Esophagus muscularis mucosa (tissue), 4 donors: Measurements from ENCODE around the gene SPDYE18. TPM values are rescaled to one million over a fixed set of nuclear protein-coding genes. Genes with fewer than 3 reads are reported as not detected.
"Not testable (repeated sequence)": the region's sequence is repeated elsewhere in the genome, so short reads cannot be mapped to it uniquely, and the experiment has no call there.

Source experiments
- DNase-seq: peaks from one replicate; pipeline ENCODE4 v3.0.0-alpha.2; 2017; ENCODE audit errors: extremely low spot score
- H3K27ac ChIP-seq, 4 donors: fragments of 200-600 bp; sonication (generic); replicated peaks in 1 of 4; 1 replicate in 3 of 4; 2 replicates in 1 of 4; pipeline ENCODE4 v1.5.1; 2016 to 2019; ENCODE audit warnings: mild to moderate bottlenecking in 1 of 4
- H3K27me3 ChIP-seq, 4 donors: fragments of 200-600 bp; sonication (generic); one replicate each; pipeline versions ENCODE4 v1.5.1 to v1.6.0; 2016 to 2019
- H3K36me3 ChIP-seq, 4 donors: fragments of 200-600 bp; sonication (generic); one replicate each; pipeline ENCODE4 v1.5.1; 2016 to 2019
- H3K4me1 ChIP-seq, 4 donors: fragments of 200-600 bp; sonication (generic); one replicate each; pipeline ENCODE4 v1.5.1; 2016 to 2019
- H3K4me3 ChIP-seq, 4 donors: fragments of 200-600 bp; sonication (generic); 1 replicate in 2 of 4; 2 replicates in 2 of 4; pipeline ENCODE4 v1.5.1; 2016 to 2019; ENCODE audit warnings: mild to moderate bottlenecking in 4 of 4, moderate library complexity in 1 of 4
- H3K9me3 ChIP-seq, 4 donors: fragments of 200-600 bp; sonication (generic); 1 replicate in 3 of 4; 2 replicates in 1 of 4; pipeline ENCODE4 v1.5.1; 2016 to 2019
- POLR2AphosphoS5 ChIP-seq, 2 donors: sonication (generic); formaldehyde crosslinking; IDR thresholded peaks; one replicate each; pipeline ENCODE4 v1.6.1; 2017; ENCODE audit warnings: antibody characterized with exemption in 2 of 2
- WGBS: methylation state at CpG from one replicate; pipeline ENCODE4 v1.1.5; 2018; 5-methylcytosine and 5-hydroxymethylcytosine counted together
- intact Hi-C: fragments of 100-400 bp; cut with DNase I; formaldehyde crosslinking; loops from one replicate; pipeline ENCODE4 v1.15.1; 2023
- total RNA-seq, 4 donors: library from RNA; depleted of rRNA; stranded (reverse); fragments of >200 nt; gene quantifications; one replicate each; pipeline versions ENCODE4 v1.1.0 to v1.2.1, GENCODE V29; 2016

The SPDYE18 gene
- total RNA-seq, 4 donors from 2014 or later = 0.32 to 2.8 (median 1.0) TPM

DNA sequence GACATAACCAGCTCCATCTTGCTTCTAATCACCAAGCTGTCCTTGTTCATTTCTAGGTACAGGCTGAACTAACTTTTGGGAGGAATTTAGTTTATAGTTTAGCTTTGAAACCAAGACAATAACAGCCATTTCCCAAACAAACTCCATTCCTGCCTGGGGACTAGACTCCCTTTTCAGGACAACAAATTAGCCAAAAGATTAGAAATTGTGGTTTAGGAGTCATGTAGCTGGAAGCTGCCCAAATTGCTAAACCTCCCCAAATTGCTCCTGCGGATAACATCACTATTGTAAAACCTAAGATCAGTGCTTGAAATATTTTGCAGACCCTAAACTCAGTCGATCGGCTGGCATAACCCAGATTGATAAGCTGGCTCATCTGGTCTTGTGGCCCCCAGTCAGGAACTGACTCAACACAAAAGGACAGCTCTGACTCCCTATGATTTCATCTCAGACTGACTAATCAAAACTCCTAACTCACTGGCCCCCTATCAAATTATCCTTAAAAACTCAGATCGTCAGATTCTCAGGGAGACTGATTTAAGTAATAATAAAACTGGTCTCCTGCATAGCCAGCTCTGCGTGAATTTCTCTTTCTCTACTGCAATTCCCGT is 12.5 kb upstream of the SPDYE18 start:
- DNase-seq, H3K9me3 ChIP-seq, H3K27ac ChIP-seq, intact Hi-C loops, H3K36me3 ChIP-seq, H3K27me3 ChIP-seq, H3K4me3 ChIP-seq: not testable (repeated sequence)
- peaks cover 0 to 10% (median 3%) of the 10 kb centered on the region in 4 donors for H3K4me1 ChIP-seq
- WGBS = 71% methylated on average over 1 of the region's 6 CpGs

DNA sequence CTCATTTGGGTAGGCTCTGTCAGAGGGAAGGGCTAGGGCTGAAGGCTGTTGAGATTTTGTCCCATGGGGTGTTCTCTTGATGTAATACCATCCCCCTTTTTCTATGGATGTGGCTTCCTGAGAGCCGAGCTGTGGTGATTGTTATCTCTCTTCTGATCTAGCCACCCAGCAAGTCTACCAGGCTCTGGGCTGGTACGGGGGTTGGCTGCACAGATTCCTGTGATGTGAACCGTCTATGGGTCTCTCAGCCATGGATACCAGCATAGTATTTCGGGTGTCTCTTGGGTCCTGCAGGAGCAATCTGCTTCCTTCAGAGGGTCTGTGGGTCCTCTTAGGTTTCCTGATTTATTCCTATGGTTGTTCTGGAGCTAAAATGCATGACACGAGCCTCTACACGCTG is 8.8 kb upstream of the SPDYE18 start:
- H3K36me3 ChIP-seq, intact Hi-C loops, H3K4me1 ChIP-seq, H3K27ac ChIP-seq, H3K4me3 ChIP-seq, DNase-seq, H3K9me3 ChIP-seq, H3K27me3 ChIP-seq: not testable (repeated sequence)
- 100% methylated on average over 5 of the region's 6 CpGs for WGBS

DNA sequence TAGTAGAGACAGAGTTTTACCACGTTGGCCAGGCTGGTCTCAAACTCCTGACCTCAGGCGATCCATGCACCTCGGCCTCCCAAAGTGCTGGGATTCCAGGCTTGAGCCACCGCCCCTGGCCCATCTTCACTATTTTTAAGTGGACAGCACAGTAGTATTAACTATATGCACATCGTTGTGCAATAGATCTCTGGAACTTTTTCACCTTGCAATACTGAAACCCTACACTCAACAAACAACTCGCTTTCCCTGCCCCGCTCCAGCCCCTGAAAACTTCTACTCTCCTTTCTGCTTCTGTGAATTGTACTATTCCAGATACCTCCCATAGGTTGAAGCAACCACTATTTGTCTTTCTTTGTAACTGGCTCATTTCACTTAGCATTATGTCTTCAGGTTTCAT is 3.5 kb upstream of the SPDYE18 start:
- H3K9me3 ChIP-seq, H3K4me1 ChIP-seq, DNase-seq, intact Hi-C loops, H3K27ac ChIP-seq, H3K4me3 ChIP-seq, H3K27me3 ChIP-seq: not testable (repeated sequence)
- WGBS = 95% methylated on average over 7 of the region's 7 CpGs
- H3K36me3 ChIP-seq = peaks cover 0 to 12% (median 0%) of the 10 kb centered on the region in 4 donors

- DNase-seq, H3K4me1 ChIP-seq, H3K27ac ChIP-seq, H3K4me3 ChIP-seq, H3K9me3 ChIP-seq, intact Hi-C loops, H3K27me3 ChIP-seq: not testable (repeated sequence)
- WGBS = 90% methylated on average over 3 of the region's 4 CpGs
- H3K36me3 ChIP-seq = peaks cover 0 to 17% (median 2%) of the 10 kb centered on the region in 4 donors
Measured at GRCh38 chr7:77063732-77064131, 1.4 kb upstream of the SPDYE18 start.

DNA sequence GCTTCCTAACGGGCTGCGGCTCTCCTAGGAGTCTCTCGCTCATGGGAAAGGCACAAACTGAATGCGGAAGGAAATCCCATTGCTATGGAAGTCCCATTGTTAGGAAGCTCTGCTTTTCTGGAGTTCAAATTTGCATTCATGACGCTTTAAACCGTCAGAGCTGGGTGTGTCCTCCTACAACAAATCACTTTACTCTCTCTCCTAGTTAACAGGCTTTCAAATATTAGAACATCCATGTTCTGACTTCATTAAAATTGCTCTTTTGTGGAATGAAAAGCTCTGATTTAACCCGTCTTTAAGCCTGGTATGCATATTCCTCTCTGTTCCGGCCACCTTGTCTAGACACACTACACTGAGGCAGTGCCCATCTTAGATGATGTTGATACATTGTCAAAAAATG is 30.1 kb downstream of the SPDYE18 start, which contains the start of gene SPDYE17:
TSS of gene SPDYE17 (minus strand) at position 101 of the 400 bp plus-strand sequence. CDS start 1,791 bp downstream, outside the sequence.
- DNase-seq, H3K27ac ChIP-seq, H3K27me3 ChIP-seq, intact Hi-C loops, H3K4me3 ChIP-seq, H3K36me3 ChIP-seq, H3K9me3 ChIP-seq, H3K4me1 ChIP-seq: not testable (repeated sequence)
- no CpG with 5 or more reads among the region's 8 CpGs for WGBS

DNA sequence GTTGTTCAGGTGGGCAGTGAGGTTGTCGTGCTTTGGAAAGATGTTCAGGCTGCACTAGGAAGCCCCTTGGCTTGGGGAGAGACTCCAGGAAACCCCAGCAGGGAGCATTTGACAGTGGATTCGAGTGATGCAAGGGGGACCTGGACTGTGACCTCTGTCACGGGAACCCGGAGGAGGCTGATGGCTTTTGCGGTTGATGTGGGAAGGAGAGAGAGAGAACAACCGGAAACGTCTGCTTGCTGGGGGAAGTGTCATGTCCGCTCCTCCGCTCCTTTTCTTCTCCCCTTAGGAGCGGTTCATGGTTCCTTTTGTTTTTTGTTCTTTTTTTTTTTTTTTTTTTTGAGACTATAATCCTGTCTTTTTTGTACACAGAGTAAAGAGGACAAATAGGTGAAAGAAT is 36.0 kb downstream of the SPDYE18 start:
- H3K27ac ChIP-seq, H3K36me3 ChIP-seq, H3K4me1 ChIP-seq, intact Hi-C loops, H3K9me3 ChIP-seq, DNase-seq, H3K4me3 ChIP-seq, H3K27me3 ChIP-seq: not testable (repeated sequence)
- no CpG with 5 or more reads among the region's 10 CpGs for WGBS

DNA sequence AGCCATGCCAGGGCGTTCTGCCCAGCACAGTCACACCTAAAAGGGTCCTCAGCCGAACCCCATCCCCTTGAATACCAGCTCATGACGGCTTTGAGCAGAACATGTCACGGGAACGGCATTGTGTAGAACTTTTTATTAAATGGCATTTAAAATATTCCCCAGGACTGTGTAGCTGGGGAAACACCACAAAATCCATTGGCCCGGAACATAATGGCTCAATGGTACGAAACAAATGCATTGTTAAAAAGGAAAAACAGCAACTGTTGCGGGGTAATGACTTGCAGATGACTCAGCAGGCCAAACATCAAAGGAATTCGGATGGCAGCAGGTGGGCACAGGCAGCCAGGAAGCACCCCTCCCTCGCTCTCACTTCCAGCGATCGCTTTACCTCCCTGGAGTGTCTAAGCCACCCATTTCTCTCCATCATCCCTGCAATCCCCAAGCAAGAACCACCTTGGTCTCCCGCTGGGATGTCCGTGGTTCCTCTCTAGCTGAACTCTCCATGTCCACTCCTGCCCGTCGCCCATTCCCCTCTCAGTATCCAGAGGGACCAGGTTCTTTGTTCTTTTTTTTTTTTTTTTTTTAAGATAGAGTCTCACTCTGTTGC is 52.2 kb downstream of the SPDYE18 start:
- WGBS = 66% methylated on average over 12 of the region's 16 CpGs
- H3K36me3 ChIP-seq, intact Hi-C loops, H3K9me3 ChIP-seq, DNase-seq, H3K27me3 ChIP-seq, H3K4me3 ChIP-seq: not testable (repeated sequence)
- peaks cover 0 to 24% (median 6%) of the 10 kb centered on the region in 4 donors for H3K4me1 ChIP-seq
- peak overlapping the region in 1 of 4 donors; percentile 74 for H3K27ac ChIP-seq

DNA sequence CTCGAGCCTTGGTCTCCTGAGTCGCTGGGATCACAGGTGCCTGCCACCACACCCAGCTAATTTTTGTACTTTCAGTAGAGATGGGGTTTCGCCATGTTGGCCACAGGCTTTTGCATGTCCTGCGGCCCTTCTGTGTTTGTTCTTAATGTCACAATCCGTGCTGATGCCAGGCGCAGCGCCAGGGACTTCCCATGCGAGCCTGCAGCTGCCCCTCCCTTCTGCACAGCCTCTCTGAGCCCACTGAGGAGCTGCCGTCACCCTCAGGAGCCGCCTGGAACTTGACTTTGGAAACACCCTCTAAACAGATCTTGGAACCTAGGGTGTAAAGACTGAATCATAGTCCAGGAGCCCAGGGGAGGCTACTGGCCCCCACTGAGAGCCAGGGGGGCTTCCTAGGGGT is 54.4 kb downstream of the SPDYE18 start:
- 14% methylated on average over 8 of the region's 10 CpGs for WGBS
- TF ChIP-seq POLR2AphosphoS5 (IDR thresholded peaks at IDR 0.05) = peak; percentile 58 to 72
- H3K9me3 ChIP-seq, H3K4me3 ChIP-seq, H3K36me3 ChIP-seq, intact Hi-C loops, H3K27me3 ChIP-seq: not testable (repeated sequence)
- DNase-seq = peak; percentile 93
- Histone ChIP-seq H3K4me1 (peaks cover 0 to 24% (median 6%) of the 10 kb centered on the region in 4 donors), H3K27ac (peak overlapping the region; percentile 40 to 74 (median 66))

DNA sequence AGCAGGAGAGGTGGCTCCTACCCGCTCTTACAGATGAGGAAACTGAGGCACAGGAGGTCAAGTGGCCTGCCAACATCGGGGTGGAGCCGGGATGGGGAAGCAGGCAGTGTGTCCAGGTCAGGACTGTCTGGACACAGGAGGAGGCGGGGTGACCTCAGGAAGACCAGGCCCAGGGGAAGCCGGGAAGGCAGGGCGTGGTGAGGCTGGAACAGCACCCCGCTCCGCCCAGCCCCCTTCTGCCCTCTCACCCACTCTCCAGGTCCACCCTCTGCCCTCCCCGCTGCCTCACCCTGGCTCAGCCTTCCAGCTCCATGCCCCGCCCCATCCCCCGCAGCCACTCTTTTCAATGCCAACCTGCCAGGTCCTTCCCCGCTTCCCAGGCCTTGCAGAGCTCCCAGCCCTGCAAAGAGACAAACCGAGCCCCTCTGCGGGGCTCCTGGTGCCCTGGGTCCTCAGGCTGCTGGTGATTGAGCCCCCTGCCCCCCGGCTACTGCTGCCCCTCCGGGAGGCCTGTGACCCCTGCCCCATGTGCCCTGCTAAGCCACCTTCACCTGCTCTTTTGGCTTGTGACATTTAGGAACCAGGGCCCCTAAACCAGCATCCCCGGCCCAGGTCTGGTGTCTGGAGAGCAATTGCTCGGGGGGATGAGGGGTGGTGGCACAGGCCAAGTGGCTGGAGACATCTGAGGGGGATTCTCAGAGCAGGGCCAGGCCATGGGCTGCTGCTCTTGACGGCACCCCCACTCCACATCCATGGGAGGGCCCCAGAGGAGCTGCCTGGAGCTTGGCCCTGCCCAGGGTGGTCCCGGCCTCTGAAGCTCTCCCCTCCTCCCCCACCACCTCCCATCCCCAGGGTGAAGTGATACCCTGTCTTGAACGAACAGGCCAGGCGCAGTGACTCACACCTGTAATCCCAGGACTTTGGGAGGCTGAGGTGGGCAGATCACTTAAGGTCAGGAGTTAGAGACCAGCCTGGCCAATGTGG is 55.9 kb downstream of the SPDYE18 start:
- 86% methylated on average over 6 of the region's 22 CpGs for WGBS
- Histone ChIP-seq H3K36me3 (peaks cover 0 to 21% (median 8%) of the 10 kb centered on the region in 4 donors), H3K27ac (peak overlapping the region in 3 of 4 donors; percentile 64 to 69 (median 64)), H3K4me1 (peaks cover 0 to 24% (median 6%) of the 10 kb centered on the region in 4 donors)
- H3K9me3 ChIP-seq, H3K27me3 ChIP-seq, intact Hi-C loops, H3K4me3 ChIP-seq: not testable (repeated sequence)
- peak; percentile 42 for DNase-seq

DNA sequence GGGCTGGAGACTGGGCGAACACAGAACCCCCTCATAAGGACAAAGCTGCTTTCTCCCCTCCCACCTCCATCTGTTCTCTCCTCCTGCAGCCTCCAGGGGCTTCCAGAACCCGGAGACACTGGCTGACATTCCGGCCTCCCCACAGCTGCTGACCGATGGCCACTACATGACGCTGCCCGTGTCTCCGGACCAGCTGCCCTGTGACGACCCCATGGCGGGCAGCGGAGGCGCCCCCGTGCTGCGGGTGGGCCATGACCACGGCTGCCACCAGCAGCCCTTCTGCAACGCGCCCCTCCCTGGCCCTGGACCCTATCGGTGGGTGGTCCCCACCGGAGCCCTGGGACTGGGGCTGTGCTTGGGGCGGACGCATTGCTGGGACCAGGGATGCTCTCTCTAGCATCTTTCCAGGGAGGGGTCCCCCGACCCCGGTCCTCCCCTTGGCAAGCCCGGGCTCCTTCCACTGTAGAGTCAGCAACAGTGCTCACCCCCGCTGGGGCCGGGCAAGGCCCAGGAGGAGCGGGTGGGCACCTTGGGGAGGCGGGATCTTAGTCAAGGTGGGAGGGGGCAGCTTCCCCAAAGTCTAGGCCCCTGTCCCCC is 56.8 kb downstream of the SPDYE18 start:
- H3K4me1 ChIP-seq = peaks cover 0 to 21% (median 6%) of the 10 kb centered on the region in 4 donors
- H3K27me3 ChIP-seq, H3K4me3 ChIP-seq, H3K9me3 ChIP-seq, intact Hi-C loops, H3K27ac ChIP-seq: not testable (repeated sequence)
- DNase-seq = peak; percentile 60
- WGBS = 88% methylated on average over 13 of the region's 27 CpGs
- peaks cover 0 to 21% (median 9%) of the 10 kb centered on the region in 4 donors for H3K36me3 ChIP-seq

DNA sequence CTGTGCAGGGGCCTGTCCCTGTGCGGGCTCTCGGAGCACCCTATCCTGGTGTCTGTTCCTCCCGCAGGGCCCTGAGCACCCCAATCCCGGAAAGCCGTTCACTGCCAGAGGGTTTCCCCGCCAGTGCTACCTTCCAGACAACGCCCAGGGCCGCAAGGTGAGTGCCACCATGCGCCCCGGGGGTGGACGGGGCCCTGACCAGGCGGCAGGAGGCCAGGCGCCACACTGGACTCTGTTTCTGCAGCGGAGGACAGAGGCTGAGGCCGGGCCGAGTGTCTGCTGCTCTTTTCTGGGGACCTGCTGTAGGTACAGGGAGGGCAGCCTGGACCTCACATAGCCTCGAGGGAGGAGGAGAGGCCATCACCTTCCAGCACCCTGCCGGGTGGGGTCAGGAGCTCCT is 58.2 kb downstream of the SPDYE18 start:
- H3K27me3 ChIP-seq, H3K9me3 ChIP-seq, intact Hi-C loops, DNase-seq, H3K27ac ChIP-seq, H3K4me3 ChIP-seq: not testable (repeated sequence)
- Histone ChIP-seq H3K4me1 (peaks cover 0 to 20% (median 6%) of the 10 kb centered on the region in 4 donors), H3K36me3 (peaks cover 0 to 21% (median 10%) of the 10 kb centered on the region in 4 donors)
- WGBS = no CpG with 5 or more reads among the region's 18 CpGs
